ENCODE measurements around the gene MAPKAP1.

MAPKAP1 gene

DNA sequence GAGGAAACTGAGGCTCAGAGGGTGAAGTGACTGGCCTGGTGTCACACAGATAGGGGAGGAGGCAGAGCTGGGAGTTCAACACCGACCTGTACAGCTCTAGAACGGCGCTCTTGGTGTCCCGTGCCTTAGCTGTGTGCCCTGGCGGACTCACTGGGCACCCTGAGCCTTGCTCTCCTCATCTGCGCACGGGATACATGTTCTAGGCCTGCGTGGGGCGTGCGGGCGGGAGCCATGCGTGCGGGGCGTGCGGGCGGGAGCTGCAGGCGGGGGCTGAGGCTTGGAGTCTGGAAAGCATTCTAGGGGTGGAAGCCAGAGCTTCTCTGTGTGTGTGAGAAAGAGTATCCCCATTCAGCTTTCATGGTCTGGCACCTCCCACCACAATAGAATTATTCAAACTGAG lies 280.1 kb downstream of the MAPKAP1 start:
- no peak overlapping the region for H3K4me3 ChIP-seq (ENCODE audit: low read length)
- H3K27me3 ChIP-seq (ENCODE audit: control insufficient read depth, insufficient read depth, low read length) = no peaks in the 10 kb centered on the region
- no peak overlapping the region for H3K9ac ChIP-seq (ENCODE audit: low read length)
- H3K4me1 ChIP-seq (ENCODE audit: control insufficient read depth, low read depth, low read length) = no peaks in the 10 kb centered on the region
- no peak overlapping the region for H3K27ac ChIP-seq (ENCODE audit: low read length)
- H3K9me3 ChIP-seq (ENCODE audit: control insufficient read depth, low read depth, low read length) = no peaks in the 10 kb centered on the region
- H3K36me3 ChIP-seq (ENCODE audit: control insufficient read depth, low read depth, low read length) = no peaks in the 10 kb centered on the region

DNA sequence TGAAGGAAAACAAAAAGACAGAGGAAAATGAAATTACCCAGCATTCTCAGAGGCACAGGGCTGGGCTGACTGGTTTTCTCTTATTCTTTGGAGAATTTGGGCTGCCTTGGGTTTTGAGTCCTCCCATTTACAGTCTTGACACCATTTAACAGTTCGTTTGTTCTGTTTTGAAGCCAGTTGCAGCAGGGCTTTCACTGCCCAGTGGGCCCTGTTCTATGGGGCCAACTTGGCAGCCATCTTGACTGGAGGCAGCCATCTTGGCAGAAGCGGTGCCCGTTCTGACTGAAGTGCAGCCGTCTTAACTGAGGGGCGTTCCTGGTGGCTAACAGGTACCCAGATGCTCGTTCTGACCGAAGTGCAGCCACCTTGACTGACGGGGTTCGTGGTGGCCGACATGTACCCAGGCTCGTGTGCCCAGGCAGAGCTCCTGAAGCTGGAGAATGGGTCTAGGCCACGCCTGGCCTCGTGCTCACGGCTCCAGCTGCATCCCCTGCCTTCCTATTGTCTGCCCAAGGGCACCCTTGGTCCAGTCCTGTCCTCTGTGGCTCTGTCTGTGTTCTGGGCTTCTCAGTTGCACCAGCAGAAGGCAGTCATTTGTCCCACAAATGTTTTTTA lies 281.0 kb downstream of the MAPKAP1 start:
- no peak overlapping the region for H3K4me3 ChIP-seq (ENCODE audit: low read length)
- no peak overlapping the region for H3K27ac ChIP-seq (ENCODE audit: low read length)
- no peaks in the 10 kb centered on the region for H3K9me3 ChIP-seq (ENCODE audit: control insufficient read depth, low read depth, low read length)
- no peaks in the 10 kb centered on the region for H3K36me3 ChIP-seq (ENCODE audit: control insufficient read depth, low read depth, low read length)
- no peaks in the 10 kb centered on the region for H3K27me3 ChIP-seq (ENCODE audit: control insufficient read depth, insufficient read depth, low read length)
- no peak overlapping the region for H3K9ac ChIP-seq (ENCODE audit: low read length)
- H3K4me1 ChIP-seq (ENCODE audit: control insufficient read depth, low read depth, low read length) = no peaks in the 10 kb centered on the region

GRCh38 chr9:125425170-125425897 lies 281.7 kb downstream of the MAPKAP1 start:
- H3K9me3 ChIP-seq (ENCODE audit: control insufficient read depth, low read depth, low read length) = no peaks in the 10 kb centered on the region
- H3K36me3 ChIP-seq (ENCODE audit: control insufficient read depth, low read depth, low read length) = no peaks in the 10 kb centered on the region
- H3K4me3 ChIP-seq (ENCODE audit: low read length) = no peak overlapping the region
- H3K27me3 ChIP-seq (ENCODE audit: control insufficient read depth, insufficient read depth, low read length) = no peaks in the 10 kb centered on the region
- H3K27ac ChIP-seq (ENCODE audit: low read length) = no peak overlapping the region
- no peak overlapping the region for H3K9ac ChIP-seq (ENCODE audit: low read length)
- no peaks in the 10 kb centered on the region for H3K4me1 ChIP-seq (ENCODE audit: control insufficient read depth, low read depth, low read length)

- H3K4me3 ChIP-seq (ENCODE audit: low read length) = no peak overlapping the region
- no peak overlapping the region for H3K9ac ChIP-seq (ENCODE audit: low read length)
- H3K9me3 ChIP-seq (ENCODE audit: control insufficient read depth, low read depth, low read length) = no peaks in the 10 kb centered on the region
Observed at GRCh38 chr9:125423964-125424363, 283.0 kb downstream of the MAPKAP1 start.

GRCh38 chr9:125422853-125423252 lies 284.2 kb downstream of the MAPKAP1 start:
- no peak overlapping the region for H3K27ac ChIP-seq (ENCODE audit: low read length)
- no peak overlapping the region for H3K4me3 ChIP-seq (ENCODE audit: low read length)
- no peaks in the 10 kb centered on the region for H3K4me1 ChIP-seq (ENCODE audit: control insufficient read depth, low read depth, low read length)
- no peaks in the 10 kb centered on the region for H3K27me3 ChIP-seq (ENCODE audit: control insufficient read depth, insufficient read depth, low read length)
- H3K9me3 ChIP-seq (ENCODE audit: control insufficient read depth, low read depth, low read length) = no peaks in the 10 kb centered on the region
- no peaks in the 10 kb centered on the region for H3K36me3 ChIP-seq (ENCODE audit: control insufficient read depth, low read depth, low read length)
- no peak overlapping the region for H3K9ac ChIP-seq (ENCODE audit: low read length)

More at GRCh38 chr9:125423964-125424363, 283.0 kb downstream of the MAPKAP1 start:
- H3K27ac ChIP-seq (ENCODE audit: low read length) = no peak overlapping the region
- no peaks in the 10 kb centered on the region for H3K27me3 ChIP-seq (ENCODE audit: control insufficient read depth, insufficient read depth, low read length)
- no peaks in the 10 kb centered on the region for H3K36me3 ChIP-seq (ENCODE audit: control insufficient read depth, low read depth, low read length)
- no peaks in the 10 kb centered on the region for H3K4me1 ChIP-seq (ENCODE audit: control insufficient read depth, low read depth, low read length)

- H3K9me3 ChIP-seq (ENCODE audit: control insufficient read depth, low read depth, low read length) = no peaks in the 10 kb centered on the region
- H3K4me3 ChIP-seq (ENCODE audit: low read length) = no peak overlapping the region
- no peaks in the 10 kb centered on the region for H3K27me3 ChIP-seq (ENCODE audit: control insufficient read depth, insufficient read depth, low read length)
- no peak overlapping the region for H3K9ac ChIP-seq (ENCODE audit: low read length)
- no peaks in the 10 kb centered on the region for H3K36me3 ChIP-seq (ENCODE audit: control insufficient read depth, low read depth, low read length)
- H3K27ac ChIP-seq (ENCODE audit: low read length) = no peak overlapping the region
- no peaks in the 10 kb centered on the region for H3K4me1 ChIP-seq (ENCODE audit: control insufficient read depth, low read depth, low read length)
Observed at GRCh38 chr9:125421591-125422181, 285.3 kb downstream of the MAPKAP1 start.

- Histone ChIP-seq H3K9me3 (ENCODE audit: control insufficient read depth, low read depth, low read length) (no peaks in the 10 kb centered on the region), H3K4me3 (ENCODE audit: low read length) (no peak overlapping the region), H3K27me3 (ENCODE audit: control insufficient read depth, insufficient read depth, low read length) (no peaks in the 10 kb centered on the region), H3K4me1 (ENCODE audit: control insufficient read depth, low read depth, low read length) (no peaks in the 10 kb centered on the region), H3K27ac (ENCODE audit: low read length) (no peak overlapping the region), H3K9ac (ENCODE audit: low read length) (no peak overlapping the region), H3K36me3 (ENCODE audit: control insufficient read depth, low read depth, low read length) (no peaks in the 10 kb centered on the region)
Observed at GRCh38 chr9:125421166-125421565, 285.8 kb downstream of the MAPKAP1 start.

DNA sequence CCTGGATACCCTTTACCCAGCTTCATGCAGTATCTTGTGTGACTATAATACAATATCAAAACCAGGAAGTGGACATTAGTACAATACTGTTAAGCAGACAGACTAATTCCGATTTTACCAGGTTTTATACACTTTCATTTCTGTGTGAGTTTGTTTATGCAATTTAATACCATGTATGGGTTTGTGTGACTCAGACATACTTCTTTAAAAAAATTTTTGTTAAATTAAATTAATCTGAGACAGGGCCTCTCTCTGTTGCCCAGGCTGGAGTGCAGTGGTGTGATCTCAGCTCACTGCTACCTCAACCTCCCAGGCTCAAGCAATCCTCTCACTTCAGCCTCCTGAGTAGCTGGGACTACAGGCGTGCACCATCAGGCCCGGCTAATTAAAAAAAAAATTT lies 288.6 kb downstream of the MAPKAP1 start:
- no peaks in the 10 kb centered on the region for H3K9me3 ChIP-seq (ENCODE audit: control insufficient read depth, low read depth, low read length)
- H3K4me3 ChIP-seq (ENCODE audit: low read length) = no peak overlapping the region
- no peak overlapping the region for H3K9ac ChIP-seq (ENCODE audit: low read length)
- no peaks in the 10 kb centered on the region for H3K27me3 ChIP-seq (ENCODE audit: control insufficient read depth, insufficient read depth, low read length)
- no peak overlapping the region for H3K27ac ChIP-seq (ENCODE audit: low read length)
- H3K4me1 ChIP-seq (ENCODE audit: control insufficient read depth, low read depth, low read length) = no peaks in the 10 kb centered on the region
- no peaks in the 10 kb centered on the region for H3K36me3 ChIP-seq (ENCODE audit: control insufficient read depth, low read depth, low read length)

GRCh38 chr9:125416517-125416916 lies 290.5 kb downstream of the MAPKAP1 start:
- no peaks in the 10 kb centered on the region for H3K4me1 ChIP-seq (ENCODE audit: control insufficient read depth, low read depth, low read length)
- H3K27ac ChIP-seq (ENCODE audit: low read length) = no peak overlapping the region

GRCh38 chr9:125415583-125416460 lies 291.2 kb downstream of the MAPKAP1 start:
- no peak overlapping the region for H3K4me3 ChIP-seq (ENCODE audit: low read length)
- H3K27ac ChIP-seq (ENCODE audit: low read length) = no peak overlapping the region
- no peaks in the 10 kb centered on the region for H3K36me3 ChIP-seq (ENCODE audit: control insufficient read depth, low read depth, low read length)
- no peaks in the 10 kb centered on the region for H3K9me3 ChIP-seq (ENCODE audit: control insufficient read depth, low read depth, low read length)
- H3K27me3 ChIP-seq (ENCODE audit: control insufficient read depth, insufficient read depth, low read length) = no peaks in the 10 kb centered on the region
- no peak overlapping the region for H3K9ac ChIP-seq (ENCODE audit: low read length)
- H3K4me1 ChIP-seq (ENCODE audit: control insufficient read depth, low read depth, low read length) = no peaks in the 10 kb centered on the region

More at GRCh38 chr9:125416517-125416916, 290.5 kb downstream of the MAPKAP1 start:
- no peaks in the 10 kb centered on the region for H3K9me3 ChIP-seq (ENCODE audit: control insufficient read depth, low read depth, low read length)
- H3K36me3 ChIP-seq (ENCODE audit: control insufficient read depth, low read depth, low read length) = no peaks in the 10 kb centered on the region
- H3K27me3 ChIP-seq (ENCODE audit: control insufficient read depth, insufficient read depth, low read length) = no peaks in the 10 kb centered on the region
- no peak overlapping the region for H3K4me3 ChIP-seq (ENCODE audit: low read length)
- no peak overlapping the region for H3K9ac ChIP-seq (ENCODE audit: low read length)

- Histone ChIP-seq H3K9me3 (ENCODE audit: control insufficient read depth, low read depth, low read length) (no peaks in the 10 kb centered on the region), H3K9ac (ENCODE audit: low read length) (no peak overlapping the region), H3K4me1 (ENCODE audit: control insufficient read depth, low read depth, low read length) (no peaks in the 10 kb centered on the region), H3K27me3 (ENCODE audit: control insufficient read depth, insufficient read depth, low read length) (peaks cover 7% of the 10 kb centered on the region), H3K27ac (ENCODE audit: low read length) (no peak overlapping the region), H3K4me3 (ENCODE audit: low read length) (no peak overlapping the region), H3K36me3 (ENCODE audit: control insufficient read depth, low read depth, low read length) (no peaks in the 10 kb centered on the region)
Observed at GRCh38 chr9:125413579-125413978, 293.4 kb downstream of the MAPKAP1 start.

Data from iPS-18a (cell line).